GM18861 (cell line): ENCODE data around the gene OR2B2.
A peak's percentile ranks its signal among the peaks of the same experiment; 100 is the strongest.

Experiments
- ATAC-seq: cut with Tn5 transposase; IDR thresholded peaks from one replicate; pipeline ENCODE4 v1.9.1; 2021; ENCODE audit not compliant: unreplicated experiment

OR2B2 gene

DNA sequence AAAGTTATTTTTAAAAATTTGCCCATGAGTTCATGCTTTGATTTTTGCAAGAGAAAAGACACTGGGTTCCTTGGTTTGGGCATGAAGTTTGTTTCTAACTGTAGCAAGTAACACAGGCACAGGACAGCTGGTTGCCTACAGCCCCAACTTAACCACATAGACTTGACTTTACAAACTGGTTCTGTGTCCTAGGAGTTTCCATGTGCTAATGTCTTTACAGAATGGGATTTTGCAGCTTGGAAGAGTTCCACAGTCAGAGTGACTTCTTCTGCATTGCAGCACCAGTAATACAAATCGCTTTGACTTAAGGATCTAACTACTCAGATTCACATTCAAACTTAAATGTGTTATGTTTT is 44.3 kb downstream of the OR2B2 start:
- no peak for ATAC-seq

DNA sequence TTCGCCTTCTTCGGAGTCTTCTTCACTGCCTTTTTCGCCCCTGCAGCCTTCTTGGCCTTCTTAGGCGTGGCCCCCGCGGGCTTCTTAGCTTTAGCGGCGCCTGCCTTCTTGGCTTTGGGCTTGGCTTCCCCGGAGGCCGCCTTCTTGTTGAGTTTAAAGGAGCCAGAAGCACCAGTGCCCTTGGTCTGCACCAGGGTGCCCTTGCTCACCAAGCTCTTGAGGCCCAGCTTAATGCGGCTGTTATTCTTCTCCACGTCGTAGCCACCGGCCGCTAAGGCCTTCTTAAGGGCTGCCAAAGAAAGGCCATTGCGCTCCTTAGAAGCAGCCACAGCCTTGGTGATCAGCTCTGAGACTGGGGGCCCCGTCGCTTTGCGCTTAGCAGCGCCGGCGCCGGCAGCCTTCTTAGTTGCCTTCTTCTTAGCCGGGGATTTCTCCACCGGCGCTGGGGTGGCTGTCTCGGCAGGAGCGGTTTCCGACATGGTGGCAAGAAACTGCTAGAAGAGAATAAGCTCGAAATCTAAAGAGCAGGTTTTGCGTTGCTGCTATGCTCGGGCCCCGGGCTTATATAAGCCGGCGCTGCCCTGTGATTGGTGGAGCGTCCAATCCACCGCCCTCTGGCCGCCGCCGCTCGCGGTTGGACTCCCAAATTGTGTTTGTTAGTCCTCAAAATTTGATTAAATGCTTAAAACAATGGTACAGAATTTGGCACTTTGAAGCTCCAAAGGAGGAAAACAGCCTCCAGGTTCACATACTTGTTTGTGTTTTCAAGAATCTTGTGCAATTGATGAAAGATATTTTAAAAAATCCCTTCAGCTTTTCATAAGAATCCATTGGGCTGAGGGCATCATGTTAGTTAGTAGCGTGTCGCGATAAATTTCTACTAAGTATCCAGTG is 44.9 kb downstream of the OR2B2 start:
- ATAC-seq: no peak

DNA sequence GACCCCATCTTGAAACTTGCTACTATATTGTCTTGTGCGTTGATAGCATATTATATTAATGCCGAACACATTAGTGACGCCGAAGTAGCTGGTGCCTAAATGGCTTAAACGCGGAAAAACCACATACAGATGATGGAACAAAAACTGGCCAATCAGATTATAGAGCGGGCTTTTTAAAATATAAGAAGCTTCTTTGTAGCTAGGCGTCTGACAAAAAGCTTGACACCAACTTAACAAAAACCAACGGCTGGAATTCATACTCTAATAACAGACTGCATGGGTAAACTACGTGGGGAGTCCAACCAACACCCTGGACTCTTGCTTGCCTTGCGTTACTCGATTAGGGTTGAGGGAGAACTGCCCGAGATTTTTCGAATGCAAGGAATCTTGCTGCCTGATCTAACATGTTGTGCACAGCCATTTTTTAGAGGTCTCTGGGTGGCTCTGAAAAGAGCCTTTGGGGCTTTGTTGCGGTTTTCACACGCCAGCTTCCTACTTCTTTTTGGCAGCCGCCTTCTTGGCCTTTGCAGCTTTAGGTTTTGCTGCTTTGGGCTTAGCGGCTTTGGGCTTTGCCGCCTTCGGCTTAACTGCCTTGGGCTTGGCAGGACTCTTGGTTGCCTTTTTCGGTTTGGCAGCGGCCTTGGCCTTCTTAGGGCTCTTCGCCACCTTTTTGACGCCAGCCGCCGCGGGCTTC is 45.7 kb downstream of the OR2B2 start:
- no peak for ATAC-seq

DNA sequence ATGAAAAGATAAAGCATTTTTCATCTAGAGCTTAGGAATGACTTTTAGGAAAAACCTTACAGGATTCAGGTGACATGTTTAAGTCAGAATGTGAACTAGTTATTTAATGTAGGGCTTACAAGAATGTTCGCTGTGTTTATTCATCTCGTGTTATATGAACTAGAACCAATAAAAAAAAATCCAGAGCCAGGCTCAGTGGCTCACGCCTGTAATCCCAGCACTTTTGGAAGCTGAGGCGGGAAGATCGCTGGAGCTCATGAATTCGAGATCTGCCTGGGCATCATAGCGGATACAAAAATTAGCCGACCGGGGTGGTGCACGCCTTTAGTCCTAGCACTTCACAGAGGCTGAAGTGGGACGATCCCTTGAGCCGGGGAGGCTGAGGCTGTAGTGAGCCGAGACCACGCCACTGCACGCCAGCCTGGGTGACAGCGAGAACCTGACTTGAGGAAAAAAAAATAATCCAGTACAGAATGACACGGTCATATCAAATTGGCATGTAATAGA is 46.3 kb downstream of the OR2B2 start:
- no peak for ATAC-seq

DNA sequence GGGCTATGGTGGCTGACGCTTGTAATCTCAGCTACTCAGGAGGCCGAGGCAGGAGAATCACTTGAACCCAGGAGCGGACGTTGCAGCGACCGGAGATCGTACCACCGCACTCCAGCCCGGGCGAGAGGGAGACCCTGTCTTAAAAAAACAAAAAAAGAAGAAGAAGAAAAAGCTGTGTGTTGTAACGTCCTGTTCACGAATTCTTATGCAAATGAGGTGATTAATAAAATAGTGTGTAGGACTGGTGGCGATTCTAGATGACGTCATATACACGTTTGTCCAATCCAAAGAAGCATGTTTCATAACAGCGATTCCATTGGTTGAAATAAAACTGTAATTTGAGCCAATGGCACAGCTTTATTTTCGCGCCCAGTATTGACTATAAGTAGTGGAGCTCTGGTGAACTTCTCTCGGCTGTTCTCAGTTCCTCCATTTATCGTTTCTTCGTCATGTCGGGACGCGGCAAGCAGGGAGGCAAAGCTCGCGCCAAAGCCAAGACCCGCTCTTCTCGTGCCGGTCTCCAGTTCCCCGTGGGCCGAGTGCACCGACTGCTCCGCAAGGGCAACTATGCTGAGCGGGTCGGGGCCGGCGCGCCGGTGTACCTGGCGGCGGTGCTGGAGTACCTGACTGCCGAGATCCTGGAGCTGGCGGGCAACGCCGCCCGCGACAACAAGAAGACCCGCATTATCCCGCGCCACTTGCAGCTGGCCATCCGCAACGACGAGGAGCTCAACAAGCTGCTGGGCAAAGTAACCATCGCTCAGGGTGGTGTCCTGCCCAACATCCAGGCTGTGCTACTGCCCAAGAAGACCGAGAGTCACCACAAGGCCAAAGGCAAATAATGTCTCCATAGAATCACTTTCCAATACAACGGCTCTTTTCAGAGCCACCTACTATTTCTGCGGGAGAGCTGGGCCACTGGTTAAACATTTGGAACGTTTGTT is 47.0 kb downstream of the OR2B2 start:
- ATAC-seq: peak; percentile 61

DNA sequence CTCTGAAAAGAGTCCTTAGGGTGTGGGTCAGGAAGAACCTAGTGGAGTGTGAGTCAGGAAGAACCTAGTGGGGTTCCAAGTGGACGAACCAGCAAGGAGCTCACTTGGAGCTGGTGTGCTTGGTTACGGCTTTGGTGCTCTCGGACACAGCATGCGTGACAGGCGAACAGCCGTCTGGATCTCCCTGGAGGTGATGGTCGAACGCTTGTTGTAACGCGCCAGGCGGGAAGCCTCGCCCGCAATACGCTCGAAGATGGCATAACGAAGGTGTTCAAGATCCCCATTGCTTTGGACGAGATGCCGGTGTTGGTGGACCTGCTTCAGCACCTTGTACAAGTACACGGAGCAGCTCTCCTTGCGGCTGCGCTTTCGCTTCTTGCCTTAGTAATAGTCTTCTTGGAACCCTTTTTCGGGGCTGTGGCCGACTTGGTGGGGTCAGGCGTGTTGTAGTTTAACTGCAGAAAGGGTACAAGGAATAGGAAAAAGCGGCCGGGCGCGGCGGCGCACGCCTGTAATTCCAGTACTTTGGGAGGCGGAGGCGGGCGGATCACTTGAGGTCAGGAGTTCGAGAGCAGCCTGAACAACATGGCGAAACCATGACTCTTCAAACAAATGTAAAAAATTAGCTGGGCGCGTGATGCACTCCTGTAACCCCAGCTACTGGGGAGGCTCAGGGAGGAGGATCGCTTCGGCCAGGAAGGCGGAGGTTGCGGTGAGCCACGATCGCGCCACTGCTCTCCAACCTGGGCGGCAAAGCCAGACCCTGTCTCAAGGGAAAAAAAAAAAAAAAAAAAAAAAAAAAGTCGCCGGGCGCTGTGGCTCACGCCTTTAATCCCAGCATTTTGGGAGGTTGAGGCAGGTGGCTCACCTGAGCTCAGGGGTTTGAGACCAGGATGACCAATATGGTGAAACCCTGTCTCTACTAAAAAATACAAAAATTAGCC is 48.0 kb downstream of the OR2B2 start:
- no peak for ATAC-seq

DNA sequence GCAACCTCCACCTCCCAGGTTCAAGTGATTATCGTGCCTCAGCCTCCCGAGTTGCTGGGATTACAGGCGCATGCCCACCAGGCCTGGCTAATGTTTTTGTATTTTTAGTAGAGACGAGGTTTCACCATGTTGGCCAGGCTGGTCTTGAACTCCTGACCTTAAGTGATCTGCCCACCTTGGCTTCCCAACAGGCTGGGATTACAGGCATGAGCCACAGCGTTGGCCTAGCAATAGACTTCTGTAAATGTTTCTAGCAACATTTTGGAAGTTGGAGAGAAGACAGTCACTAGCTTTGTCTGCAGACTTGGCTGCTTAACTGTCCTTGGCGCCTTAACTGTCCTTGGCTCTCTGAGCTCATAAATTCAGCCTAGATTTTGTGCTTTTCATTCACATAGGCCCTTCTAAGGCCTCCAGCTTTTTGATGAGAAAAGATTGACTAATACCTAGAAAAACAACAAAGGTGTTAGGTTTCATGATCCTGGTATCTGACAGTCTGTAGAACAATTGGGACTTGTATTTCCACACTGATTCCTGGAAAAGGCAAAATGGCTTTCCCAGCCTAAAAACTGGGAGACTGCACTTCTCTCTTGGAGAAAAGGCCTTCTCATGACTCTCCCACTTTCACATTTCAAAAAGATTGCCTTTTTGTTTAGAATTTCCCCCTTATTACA is 49.7 kb downstream of the OR2B2 start:
- ATAC-seq: no peak

DNA sequence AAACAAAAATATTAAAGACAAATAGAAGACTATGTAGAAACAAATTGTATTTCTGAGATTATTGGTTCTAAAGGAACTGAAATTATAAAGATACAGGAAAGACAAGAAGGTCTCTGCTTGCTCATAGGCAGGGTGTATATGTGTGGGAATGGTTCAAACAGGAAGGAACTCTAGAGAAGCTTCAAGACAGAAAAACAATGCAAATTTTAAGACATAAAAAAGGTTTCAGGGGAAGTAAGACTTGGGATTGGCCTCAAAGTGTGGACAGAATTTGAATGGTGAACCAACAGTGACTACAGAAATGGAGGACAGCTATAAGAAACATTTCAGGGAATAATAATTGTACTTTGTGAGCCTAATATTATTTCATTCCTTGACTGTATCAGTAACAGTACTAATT is 50.3 kb downstream of the OR2B2 start:
- ATAC-seq: no peak

DNA sequence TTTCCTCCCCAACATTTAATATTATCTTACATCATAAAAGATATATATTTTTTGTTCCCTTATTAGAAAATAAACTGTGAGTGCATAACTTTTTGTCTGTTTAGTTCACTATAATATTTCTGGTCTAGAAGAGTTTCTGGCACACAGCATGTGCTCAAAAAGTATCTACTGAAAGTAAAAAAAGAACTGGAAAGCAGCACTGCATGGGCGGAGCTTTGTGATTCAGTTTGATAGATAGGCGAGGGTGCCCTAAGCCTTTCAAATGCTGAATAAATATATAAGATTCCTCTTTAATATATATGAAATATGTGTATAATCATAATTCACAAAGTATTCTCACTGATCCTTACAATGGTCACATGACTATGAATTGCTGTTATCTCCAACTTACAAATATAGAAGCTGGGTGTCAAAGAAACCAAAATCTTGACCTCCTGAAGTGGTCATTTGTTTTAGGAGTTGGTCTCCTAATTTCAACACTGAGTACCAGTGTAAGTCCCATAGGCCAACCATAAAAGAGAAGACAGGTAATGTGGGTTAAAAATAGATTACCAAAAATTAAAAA is 50.8 kb downstream of the OR2B2 start:
- ATAC-seq: no peak
